Measurements from ENCODE around the gene ATP6V1G2. TPM values are rescaled to one million over a fixed set of nuclear protein-coding genes. Genes with fewer than 3 reads are reported as not detected.

The ATP6V1G2 gene
- total RNA-seq, 1 donor from 2014 or later: 95.6 TPM

Other genes starting within 250 kb of the ATP6V1G2 start
- gene HLA-B, start 189.4 kb downstream of the ATP6V1G2 start, total RNA-seq (ENCODE audit: unreplicated experiment): 11.4 TPM
- gene MICA, start 143.0 kb downstream of the ATP6V1G2 start, total RNA-seq (ENCODE audit: unreplicated experiment): 0.42 TPM
- 3.6 TPM for gene MICB, start 48.5 kb downstream of the ATP6V1G2 start, total RNA-seq (ENCODE audit: unreplicated experiment)
- not detected for gene MCCD1, start 17.6 kb downstream of the ATP6V1G2 start, total RNA-seq (ENCODE audit: unreplicated experiment)
- gene DDX39B, start 4.6 kb downstream of the ATP6V1G2 start, total RNA-seq (ENCODE audit: unreplicated experiment): 526 TPM
- gene NFKBIL1, start 1.0 kb upstream of the ATP6V1G2 start, total RNA-seq (ENCODE audit: unreplicated experiment): 29.8 TPM
- gene LTA, start 25.7 kb upstream of the ATP6V1G2 start, total RNA-seq (ENCODE audit: unreplicated experiment): not detected
- gene TNF, start 29.0 kb upstream of the ATP6V1G2 start, total RNA-seq (ENCODE audit: unreplicated experiment): not detected
- gene LTB, start 35.8 kb upstream of the ATP6V1G2 start, total RNA-seq (ENCODE audit: unreplicated experiment): not detected
- not detected for gene LST1, start 39.7 kb upstream of the ATP6V1G2 start, total RNA-seq (ENCODE audit: unreplicated experiment)
- not detected for gene NCR3, start 46.4 kb upstream of the ATP6V1G2 start, total RNA-seq (ENCODE audit: unreplicated experiment)
- not detected for gene AIF1, start 68.6 kb upstream of the ATP6V1G2 start, total RNA-seq (ENCODE audit: unreplicated experiment)
- gene PRRC2A, start 74.1 kb upstream of the ATP6V1G2 start, total RNA-seq (ENCODE audit: unreplicated experiment): 303 TPM
- 804 TPM for gene BAG6, start 106.1 kb upstream of the ATP6V1G2 start, total RNA-seq (ENCODE audit: unreplicated experiment)
- gene APOM, start 109.3 kb upstream of the ATP6V1G2 start, total RNA-seq (ENCODE audit: unreplicated experiment): 1.5 TPM
- gene C6orf47, start 114.2 kb upstream of the ATP6V1G2 start, total RNA-seq (ENCODE audit: unreplicated experiment): 28.8 TPM
- gene GPANK1, start 118.4 kb upstream of the ATP6V1G2 start, total RNA-seq (ENCODE audit: unreplicated experiment): 30.1 TPM
- gene CSNK2B, start 119.5 kb upstream of the ATP6V1G2 start, total RNA-seq (ENCODE audit: unreplicated experiment): 214 TPM
- gene LY6G5B, start 123.4 kb upstream of the ATP6V1G2 start, total RNA-seq (ENCODE audit: unreplicated experiment): 43.1 TPM
- gene LY6G5C, start 134.5 kb upstream of the ATP6V1G2 start, total RNA-seq (ENCODE audit: unreplicated experiment): 13.8 TPM
- 120 TPM for gene ABHD16A, start 156.7 kb upstream of the ATP6V1G2 start, total RNA-seq (ENCODE audit: unreplicated experiment)
- gene LY6G6F, start 160.3 kb upstream of the ATP6V1G2 start, total RNA-seq (ENCODE audit: unreplicated experiment): not detected
- gene LY6G6D, start 168.7 kb upstream of the ATP6V1G2 start, total RNA-seq (ENCODE audit: unreplicated experiment): not detected
- gene LY6G6C, start 175.1 kb upstream of the ATP6V1G2 start, total RNA-seq (ENCODE audit: unreplicated experiment): 1.8 TPM
- gene MPIG6B, start 176.8 kb upstream of the ATP6V1G2 start, total RNA-seq (ENCODE audit: unreplicated experiment): not detected
- 266 TPM for gene DDAH2, start 182.7 kb upstream of the ATP6V1G2 start, total RNA-seq (ENCODE audit: unreplicated experiment)
- 310 TPM for gene CLIC1, start 189.9 kb upstream of the ATP6V1G2 start, total RNA-seq (ENCODE audit: unreplicated experiment)
- 25.7 TPM for gene MSH5, start 193.4 kb upstream of the ATP6V1G2 start, total RNA-seq (ENCODE audit: unreplicated experiment)
- gene SAPCD1, start 216.0 kb upstream of the ATP6V1G2 start, total RNA-seq (ENCODE audit: unreplicated experiment): 3.7 TPM
- gene VWA7, start 230.7 kb upstream of the ATP6V1G2 start, total RNA-seq (ENCODE audit: unreplicated experiment): 3.2 TPM
- 204 TPM for gene VARS1, start 249.1 kb upstream of the ATP6V1G2 start, total RNA-seq (ENCODE audit: unreplicated experiment)

Data from glutamatergic neuron (in vitro differentiated cells).